ENCODE data around the gene DNAAF1. TPM values are rescaled to one million over a fixed set of nuclear protein-coding genes. Genes with fewer than 3 reads are reported as not detected.

DNAAF1 gene
- total RNA-seq, 1 donor from 2014 or later, result 0.11 TPM

GRCh38 chr16:84182104-84182503 lies 37.0 kb downstream of the DNAAF1 start:
- no peak overlapping the region for H3K4me2 ChIP-seq
- no peak overlapping the region for H3K9ac ChIP-seq
- DNase-seq (ENCODE audit: low spot score), result no peak
- H2AFZ ChIP-seq (replicated peaks), result no peak overlapping the region
- peaks cover 5% of the 10 kb centered on the region for H3K4me1 ChIP-seq
- H3K36me3 ChIP-seq, result no peaks in the 10 kb centered on the region
- no peak overlapping the region for H3K27ac ChIP-seq
- no peaks in the 10 kb centered on the region for H3K27me3 ChIP-seq
- H3K79me2 ChIP-seq (ENCODE audit: low read depth), result peaks cover 37% of the 10 kb centered on the region
- peaks cover 13% of the 10 kb centered on the region for H4K20me1 ChIP-seq (ENCODE audit: low read depth)
- no peak overlapping the region for H3K4me3 Mint-ChIP-seq
- TF ChIP-seq EZH2 (IDR thresholded peaks at IDR 0.05), result no peak
- no peak for TF ChIP-seq EZH2phosphoT487 (IDR thresholded peaks at IDR 0.05)
- no peak for TF ChIP-seq CTCF (IDR thresholded peaks at IDR 0.05)
- peaks cover 11% of the 10 kb centered on the region for H3K4me1 Mint-ChIP-seq
- no peaks in the 10 kb centered on the region for H3K27me3 Mint-ChIP-seq (ENCODE audit: insufficient read depth, low read depth)
- H3F3A ChIP-seq (ENCODE audit: low read depth), result no peaks in the 10 kb centered on the region
- H3K36me3 Mint-ChIP-seq, result peaks cover 4% of the 10 kb centered on the region
- H3K27ac Mint-ChIP-seq, result no peak overlapping the region
- no peaks in the 10 kb centered on the region for H3K9me3 Mint-ChIP-seq
- no peak overlapping the region for H3K4me3 ChIP-seq
- no peaks in the 10 kb centered on the region for H3K9me3 ChIP-seq (ENCODE audit: low read depth)

- no peaks in the 10 kb centered on the region for H3K9me3 Mint-ChIP-seq
- H3K4me3 Mint-ChIP-seq, result no peak overlapping the region
- no peak overlapping the region for H3K27ac Mint-ChIP-seq
- H3K9me3 ChIP-seq (ENCODE audit: low read depth), result no peaks in the 10 kb centered on the region
- H3K36me3 Mint-ChIP-seq, result peaks cover 4% of the 10 kb centered on the region
- H3F3A ChIP-seq (ENCODE audit: low read depth), result no peaks in the 10 kb centered on the region
- H3K27ac ChIP-seq, result no peak overlapping the region
- H3K4me1 ChIP-seq, result peaks cover 5% of the 10 kb centered on the region
- H3K4me2 ChIP-seq, result no peak overlapping the region
- H3K9ac ChIP-seq, result no peak overlapping the region
- H3K36me3 ChIP-seq, result no peaks in the 10 kb centered on the region
- TF ChIP-seq EZH2 (IDR thresholded peaks at IDR 0.05), result no peak
- no peak for TF ChIP-seq EZH2phosphoT487 (IDR thresholded peaks at IDR 0.05)
- no peak for TF ChIP-seq CTCF (IDR thresholded peaks at IDR 0.05)
- DNase-seq (ENCODE audit: low spot score), result no peak
- no peak overlapping the region for H2AFZ ChIP-seq (replicated peaks)
- peaks cover 37% of the 10 kb centered on the region for H3K79me2 ChIP-seq (ENCODE audit: low read depth)
- peaks cover 11% of the 10 kb centered on the region for H3K4me1 Mint-ChIP-seq
- no peak overlapping the region for H3K4me3 ChIP-seq
- peaks cover 13% of the 10 kb centered on the region for H4K20me1 ChIP-seq (ENCODE audit: low read depth)
- H3K27me3 Mint-ChIP-seq (ENCODE audit: insufficient read depth, low read depth), result no peaks in the 10 kb centered on the region
- H3K27me3 ChIP-seq, result no peaks in the 10 kb centered on the region
These were observed 37.8 kb downstream of the DNAAF1 start for GRCh38 chr16:84182680-84183571.

- Mint-ChIP-seq H3K4me3 (no peak overlapping the region), H3K27ac (no peak overlapping the region), H3K27me3 (ENCODE audit: insufficient read depth, low read depth) (no peaks in the 10 kb centered on the region), H3K4me1 (peaks cover 11% of the 10 kb centered on the region), H3K9me3 (no peaks in the 10 kb centered on the region), H3K36me3 (peaks cover 4% of the 10 kb centered on the region)
- H3K4me1 ChIP-seq, result peaks cover 5% of the 10 kb centered on the region
- peaks cover 13% of the 10 kb centered on the region for H4K20me1 ChIP-seq (ENCODE audit: low read depth)
- H3K9ac ChIP-seq, result no peak overlapping the region
- H3K36me3 ChIP-seq, result no peaks in the 10 kb centered on the region
- H3F3A ChIP-seq (ENCODE audit: low read depth), result no peaks in the 10 kb centered on the region
- TF ChIP-seq EZH2 (IDR thresholded peaks at IDR 0.05) (no peak), EZH2phosphoT487 (IDR thresholded peaks at IDR 0.05) (no peak), CTCF (IDR thresholded peaks at IDR 0.05) (no peak)
- H3K4me3 ChIP-seq, result no peak overlapping the region
- DNase-seq (ENCODE audit: low spot score), result no peak
- no peak overlapping the region for H2AFZ ChIP-seq (replicated peaks)
- H3K27ac ChIP-seq, result no peak overlapping the region
- no peaks in the 10 kb centered on the region for H3K9me3 ChIP-seq (ENCODE audit: low read depth)
- H3K4me2 ChIP-seq, result no peak overlapping the region
- no peaks in the 10 kb centered on the region for H3K27me3 ChIP-seq
- H3K79me2 ChIP-seq (ENCODE audit: low read depth), result peaks cover 37% of the 10 kb centered on the region
These were observed 38.4 kb downstream of the DNAAF1 start for GRCh38 chr16:84183572-84183875.
